Measurements from ENCODE around the gene ALKBH7.
"Not testable (repeated sequence)": the region's sequence is repeated elsewhere in the genome, so short reads cannot be mapped to it uniquely, and the experiment has no call there.

Gene ALKBH7

DNA sequence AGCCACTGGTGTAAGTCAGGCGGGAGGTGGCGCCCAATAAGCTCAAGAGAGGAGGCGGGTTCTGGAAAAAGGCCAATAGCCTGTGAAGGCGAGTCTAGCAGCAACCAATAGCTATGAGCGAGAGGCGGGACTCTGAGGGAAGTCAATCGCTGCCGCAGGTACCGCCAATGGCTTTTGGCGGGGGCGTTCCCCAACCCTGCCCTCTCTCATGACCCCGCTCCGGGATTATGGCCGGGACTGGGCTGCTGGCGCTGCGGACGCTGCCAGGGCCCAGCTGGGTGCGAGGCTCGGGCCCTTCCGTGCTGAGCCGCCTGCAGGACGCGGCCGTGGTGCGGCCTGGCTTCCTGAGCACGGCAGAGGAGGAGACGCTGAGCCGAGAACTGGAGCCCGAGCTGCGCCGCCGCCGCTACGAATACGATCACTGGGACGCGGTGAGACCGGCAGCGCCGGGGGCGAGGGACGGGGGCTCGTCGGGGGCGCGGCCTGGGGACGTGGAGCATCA, at the start of gene ALKBH7:
Gene ALKBH7 (plus strand): TSS at position 201 of the 502 bp plus-strand sequence. CDS start 27 bp downstream, at position 228.
- FAIRE-seq: peak; percentile 99

GRCh38 chr19:6324757-6325156, 47.8 kb upstream of the ALKBH7 start:
- FAIRE-seq: no peak

DNA sequence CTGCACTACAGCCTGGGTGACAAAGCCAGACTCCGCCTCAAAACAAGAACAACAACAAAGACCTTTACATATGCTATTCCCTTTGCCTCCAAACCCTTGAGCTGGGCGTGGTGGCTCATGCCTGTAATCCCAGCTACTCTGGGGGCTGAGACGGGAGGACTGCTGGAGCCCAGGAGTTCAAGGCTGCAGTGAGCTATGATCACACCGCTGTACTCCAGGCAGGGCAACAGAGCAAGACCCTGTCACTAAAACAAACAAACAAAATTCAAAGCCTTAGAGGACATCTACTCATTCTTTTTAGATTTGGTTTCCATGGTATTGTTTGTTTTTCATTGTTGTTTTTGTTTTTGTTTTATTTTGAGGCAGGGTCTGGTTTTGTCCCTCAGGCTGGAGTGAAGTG, 47.0 kb upstream of the ALKBH7 start:
- FAIRE-seq: no peak

DNA sequence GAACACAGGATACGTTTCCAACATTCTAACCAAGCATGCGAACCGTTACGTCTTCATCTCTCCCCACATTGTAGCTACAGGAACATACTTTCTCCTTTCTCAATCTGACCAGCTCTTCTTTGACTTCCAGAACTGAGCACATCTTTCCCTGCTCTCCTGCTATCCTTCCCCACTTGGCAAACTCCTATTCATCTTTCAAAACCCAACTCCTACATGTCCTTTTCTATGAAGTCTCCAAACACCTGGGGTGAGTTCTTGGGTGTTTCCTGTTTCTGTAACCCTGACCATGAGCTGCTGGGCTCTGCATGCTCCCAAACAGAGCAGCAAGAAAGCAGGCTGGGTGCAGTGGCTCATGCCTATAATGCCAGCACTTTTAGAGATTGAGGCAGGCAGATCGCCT, 45.8 kb upstream of the ALKBH7 start:
- no peak for FAIRE-seq

DNA sequence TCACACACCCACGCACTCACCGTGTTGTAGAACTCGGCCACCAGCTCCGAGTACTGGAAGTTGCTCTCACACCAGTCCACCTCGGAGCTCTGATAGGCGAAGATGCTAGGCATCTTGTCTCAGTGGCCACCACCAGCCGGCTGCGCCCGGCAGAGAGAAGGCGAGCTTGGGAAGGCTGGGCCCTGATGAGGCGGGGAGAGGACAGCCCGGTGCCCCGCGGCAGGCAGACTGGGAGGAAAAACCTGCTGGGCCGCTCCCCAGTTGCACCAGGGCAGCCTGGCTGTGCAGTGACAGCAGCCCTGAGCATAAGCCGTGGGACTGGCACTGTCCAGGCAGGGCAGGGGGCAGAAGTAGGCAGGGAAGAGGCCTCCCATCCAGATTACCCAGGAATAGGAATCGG, 39.2 kb upstream of the ALKBH7 start, which contains the start of gene ACER1:
Gene ACER1 (minus strand): TSS at position 174 of the 400 bp plus-strand sequence. CDS start 61 bp downstream, at position 113.
- no peak for FAIRE-seq

GRCh38 chr19:6334490-6335285, 37.9 kb upstream of the ALKBH7 start:
- FAIRE-seq: peak; percentile 98

DNA sequence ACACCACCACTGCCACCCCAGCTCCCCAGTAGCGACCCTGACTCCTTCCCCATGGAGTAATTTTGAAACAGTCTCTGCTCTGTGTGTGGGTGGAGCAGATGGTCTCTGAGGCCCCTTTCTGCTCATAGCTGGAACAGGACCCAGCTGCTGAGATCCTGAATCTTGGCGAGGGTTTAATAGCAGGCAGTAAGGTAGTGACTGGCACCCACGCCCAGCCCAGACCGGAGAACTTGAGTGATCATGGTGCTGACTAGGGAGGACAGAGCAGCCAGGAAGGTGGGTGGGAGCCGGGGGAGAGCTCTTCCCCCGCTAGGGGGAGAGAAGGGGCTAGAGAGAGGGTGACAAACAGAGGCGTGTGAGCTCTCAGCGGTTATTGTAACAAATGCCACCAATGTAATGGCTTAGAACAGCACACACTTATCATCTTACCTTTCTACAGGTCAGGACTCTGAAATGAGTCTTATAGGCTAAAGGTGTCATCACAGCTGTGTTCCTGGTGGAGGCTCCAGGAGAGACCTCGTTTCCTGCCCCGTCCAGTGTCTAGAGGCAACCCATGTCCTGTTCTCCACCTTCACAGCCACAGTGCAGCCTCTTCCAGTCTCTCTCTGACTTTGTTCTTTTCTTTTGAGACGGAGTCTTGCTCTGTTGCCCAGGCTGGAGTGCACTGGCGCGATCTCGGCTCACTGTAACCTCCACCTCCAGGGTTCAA, 31.9 kb upstream of the ALKBH7 start:
- FAIRE-seq: no peak

- FAIRE-seq: no peak
Observed at GRCh38 chr19:6343462-6343861, 29.1 kb upstream of the ALKBH7 start.

GRCh38 chr19:6349271-6349670, 23.3 kb upstream of the ALKBH7 start:
- FAIRE-seq: not testable (repeated sequence)

DNA sequence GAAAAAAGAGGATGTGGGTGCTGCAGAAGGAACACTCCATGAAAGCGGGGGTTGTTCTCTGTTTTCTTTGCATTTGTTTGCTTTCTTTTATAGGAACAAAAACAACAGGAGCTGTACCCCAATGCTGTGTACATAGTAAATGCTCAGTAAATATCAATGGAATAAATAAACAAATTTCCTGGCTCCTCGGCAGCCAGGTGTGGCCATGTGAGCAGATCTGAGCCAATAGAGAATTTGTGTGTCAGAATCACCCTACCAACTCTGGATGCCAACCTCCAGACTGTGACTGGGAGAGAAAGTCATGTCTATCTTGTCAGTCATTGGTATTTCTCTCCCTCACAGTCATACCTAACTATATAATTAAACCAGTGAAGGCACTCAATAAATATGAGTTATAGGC, 21.9 kb upstream of the ALKBH7 start:
- no peak for FAIRE-seq

DNA sequence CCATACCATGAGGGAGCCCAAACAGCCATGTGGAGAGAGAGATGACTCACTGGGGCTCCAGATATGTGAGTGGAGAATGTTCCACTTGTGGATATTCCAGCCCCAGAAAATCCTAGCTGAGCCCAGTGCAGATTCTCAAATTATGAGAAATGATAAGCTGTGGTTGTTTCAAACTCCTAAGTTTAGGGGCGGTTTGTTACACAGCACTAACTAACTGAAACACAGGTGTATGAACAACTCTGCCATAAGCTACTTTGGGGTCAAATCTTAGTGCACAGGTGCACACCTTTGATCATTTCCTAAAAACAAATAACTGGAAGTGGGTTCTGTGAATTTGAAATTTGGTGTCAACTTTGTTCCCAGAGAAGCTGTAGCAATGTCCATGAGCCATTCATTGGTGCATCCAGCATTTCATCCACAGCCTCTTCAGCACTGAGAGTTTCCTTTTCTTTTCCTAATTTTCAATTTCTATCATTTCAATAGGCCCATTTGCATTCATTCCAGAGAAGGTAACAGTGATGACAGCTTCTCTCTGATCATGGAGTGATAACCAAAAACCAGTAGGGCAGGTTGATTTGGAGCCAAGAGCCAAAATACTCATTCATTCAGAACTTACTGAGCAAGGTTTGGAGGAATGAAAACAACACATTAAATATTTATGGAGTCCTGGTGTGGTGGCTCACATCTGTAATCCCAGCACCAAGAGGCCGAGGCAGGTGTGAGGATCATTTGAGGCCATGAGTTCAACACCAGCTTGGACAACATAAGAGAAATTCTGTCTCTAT, 20.0 kb upstream of the ALKBH7 start:
- no peak for FAIRE-seq

DNA sequence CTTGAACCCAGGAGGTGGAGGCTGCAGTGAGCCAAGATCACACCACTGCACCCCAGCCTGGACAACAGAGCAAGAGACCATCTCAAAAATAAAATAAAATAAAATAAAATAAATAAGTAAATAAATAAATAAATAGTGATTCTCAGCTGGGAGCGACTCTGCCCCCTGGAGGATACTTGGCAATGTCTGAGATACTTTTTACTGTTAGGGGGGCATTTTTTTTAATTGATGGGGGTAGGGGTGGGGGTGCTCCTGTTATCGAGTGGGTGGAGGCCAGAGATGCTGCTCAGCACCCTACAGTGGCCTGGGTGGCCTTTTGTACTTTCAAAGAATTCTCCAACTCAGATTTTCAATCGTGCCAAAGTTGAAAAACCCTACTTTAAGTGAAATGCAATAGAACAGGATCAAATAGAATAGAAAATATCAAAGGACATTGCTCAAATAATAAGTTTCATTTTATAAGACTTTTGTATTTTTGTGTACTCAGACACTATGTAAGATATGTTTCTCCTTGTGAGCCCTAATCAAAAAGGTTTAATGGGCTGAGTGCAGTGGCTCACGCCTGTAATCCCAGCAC, 18.4 kb upstream of the ALKBH7 start:
- FAIRE-seq: no peak

DNA sequence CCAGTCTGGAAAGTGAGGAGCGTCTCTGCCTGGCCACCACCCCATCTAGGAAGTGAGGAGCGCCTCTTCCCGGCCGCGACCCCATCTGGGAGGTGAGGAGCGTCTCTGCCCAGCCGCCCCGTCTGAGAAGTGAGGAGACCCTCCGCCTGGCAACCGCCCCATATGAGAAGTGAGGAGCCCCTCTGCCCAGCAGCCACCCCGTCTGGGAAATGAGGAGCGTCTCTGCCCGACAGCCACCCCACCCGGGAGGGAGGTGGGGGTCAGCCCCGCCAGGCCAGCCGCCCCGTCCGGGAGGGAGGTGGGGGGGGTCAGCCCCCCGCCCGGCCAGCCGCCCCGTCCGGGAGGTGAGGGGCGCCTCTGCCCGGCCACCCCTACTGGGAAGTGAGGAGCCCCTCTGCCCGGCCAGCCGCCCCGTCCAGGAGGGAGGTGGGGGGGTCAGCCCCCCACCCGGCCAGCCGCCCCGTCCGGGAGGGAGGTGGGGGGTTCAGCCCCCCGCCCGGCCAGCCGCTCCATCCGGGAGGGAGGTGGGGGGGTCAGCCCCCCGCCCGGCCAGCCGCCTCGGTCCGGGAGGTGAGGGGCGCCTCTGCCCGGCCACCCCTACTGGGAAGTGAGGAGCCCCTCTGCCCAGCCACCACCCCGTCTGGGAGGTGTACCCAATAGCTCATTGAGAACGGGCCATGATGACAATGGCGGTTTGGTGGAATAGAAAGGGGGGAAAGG, 17.1 kb upstream of the ALKBH7 start:
- FAIRE-seq: not testable (repeated sequence)

- no peak for FAIRE-seq
Observed at GRCh38 chr19:6357174-6357573, 15.4 kb upstream of the ALKBH7 start.

GRCh38 chr19:6358003-6358402, 14.6 kb upstream of the ALKBH7 start:
- no peak for FAIRE-seq

- no peak for FAIRE-seq
Observed at GRCh38 chr19:6359568-6360341, 12.8 kb upstream of the ALKBH7 start.

GRCh38 chr19:6360445-6360844, 12.1 kb upstream of the ALKBH7 start:
- FAIRE-seq: not testable (repeated sequence)

GRCh38 chr19:6360857-6361216, 11.8 kb upstream of the ALKBH7 start:
- not testable (repeated sequence) for FAIRE-seq

GRCh38 chr19:6362027-6362350, 10.6 kb upstream of the ALKBH7 start:
- no peak for FAIRE-seq

GRCh38 chr19:6362351-6362801, 10.2 kb upstream of the ALKBH7 start:
- FAIRE-seq: no peak

DNA sequence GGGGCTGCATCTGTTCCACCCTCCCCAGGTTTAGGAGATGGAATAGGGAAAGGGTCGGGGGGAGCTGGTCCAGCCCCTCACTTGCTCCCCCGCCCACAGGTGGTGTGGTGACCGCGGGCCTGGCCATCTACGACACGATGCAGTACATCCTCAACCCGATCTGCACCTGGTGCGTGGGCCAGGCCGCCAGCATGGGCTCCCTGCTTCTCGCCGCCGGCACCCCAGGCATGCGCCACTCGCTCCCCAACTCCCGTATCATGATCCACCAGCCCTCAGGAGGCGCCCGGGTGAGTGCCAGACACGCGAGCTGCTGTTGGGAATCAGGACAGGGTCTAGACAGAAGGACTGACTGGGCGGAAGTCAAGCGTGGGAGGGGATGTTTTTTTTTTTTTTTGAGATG, 8.2 kb upstream of the ALKBH7 start:
- no peak for FAIRE-seq
